Stimulated activated CD8-positive, alpha-beta memory T cell treated with anti-CD3 and anti-CD28 coated beads, Interleukin-4, amount 100 ng/mL, for 48 hours (primary cell): ENCODE data around the gene FGF18.

Experiments
- DNase-seq: peaks from one replicate; pipeline ENCODE4 v3.0.0-alpha.2; 2020

Gene FGF18

GRCh38 chr5:171424726-171425125, 5.3 kb downstream of the FGF18 start:
- DNase-seq: no peak

DNA sequence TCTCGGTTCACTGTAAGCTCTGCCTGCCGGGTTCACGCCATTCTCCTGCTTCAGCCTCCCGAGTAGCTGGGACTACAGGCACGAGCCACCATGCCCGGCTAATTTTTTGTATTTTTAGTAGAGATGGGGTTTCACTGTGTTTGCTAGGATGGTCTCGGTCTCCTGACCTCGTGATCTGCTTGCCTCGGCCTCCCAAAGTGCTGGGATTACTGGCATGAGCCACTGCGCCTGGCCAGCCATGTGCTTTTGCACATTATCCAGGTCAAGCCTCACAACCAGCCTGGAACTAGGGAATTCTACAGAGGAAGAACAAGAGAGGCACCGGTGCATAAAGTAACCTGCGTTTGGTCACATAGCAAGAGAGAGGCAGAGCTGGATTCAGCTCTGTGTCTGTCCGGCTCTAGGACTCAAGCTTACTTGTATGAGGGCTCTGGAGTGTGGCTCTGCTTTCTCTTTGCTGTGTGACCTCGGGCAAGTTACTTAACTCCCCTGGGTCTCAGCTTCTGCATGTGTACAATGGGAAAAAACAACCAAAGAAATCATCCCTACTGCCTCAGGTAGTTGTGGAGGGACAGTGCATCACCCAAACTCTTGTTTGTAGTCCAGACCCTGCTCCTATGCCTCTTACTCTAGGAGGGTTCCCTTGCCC, 6.3 kb downstream of the FGF18 start:
- no peak for DNase-seq

DNA sequence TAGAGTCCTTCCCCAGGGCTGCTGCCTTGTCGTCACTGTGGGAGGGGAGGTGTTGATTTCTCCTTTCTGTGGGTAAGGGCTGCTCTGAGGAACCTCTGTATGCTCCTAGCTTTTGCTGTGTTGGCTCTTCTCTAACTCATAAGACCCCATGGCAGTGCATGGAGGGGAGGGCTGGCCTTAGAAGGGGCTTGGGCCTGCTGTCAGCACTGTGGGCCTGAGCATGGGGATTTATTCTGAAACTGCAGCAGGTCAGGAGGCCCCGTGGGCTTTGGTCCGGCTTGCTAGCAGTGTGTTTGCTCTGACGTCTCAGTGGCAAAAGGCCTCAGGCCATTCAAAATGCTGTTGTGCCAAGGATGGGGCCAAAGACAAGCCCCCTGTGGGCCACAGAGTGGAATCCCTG, 6.8 kb downstream of the FGF18 start:
- no peak for DNase-seq

- no peak for DNase-seq
These were observed 7.2 kb downstream of the FGF18 start for GRCh38 chr5:171426680-171427079.

GRCh38 chr5:171427318-171428167, 8.1 kb downstream of the FGF18 start:
- DNase-seq: no peak

DNA sequence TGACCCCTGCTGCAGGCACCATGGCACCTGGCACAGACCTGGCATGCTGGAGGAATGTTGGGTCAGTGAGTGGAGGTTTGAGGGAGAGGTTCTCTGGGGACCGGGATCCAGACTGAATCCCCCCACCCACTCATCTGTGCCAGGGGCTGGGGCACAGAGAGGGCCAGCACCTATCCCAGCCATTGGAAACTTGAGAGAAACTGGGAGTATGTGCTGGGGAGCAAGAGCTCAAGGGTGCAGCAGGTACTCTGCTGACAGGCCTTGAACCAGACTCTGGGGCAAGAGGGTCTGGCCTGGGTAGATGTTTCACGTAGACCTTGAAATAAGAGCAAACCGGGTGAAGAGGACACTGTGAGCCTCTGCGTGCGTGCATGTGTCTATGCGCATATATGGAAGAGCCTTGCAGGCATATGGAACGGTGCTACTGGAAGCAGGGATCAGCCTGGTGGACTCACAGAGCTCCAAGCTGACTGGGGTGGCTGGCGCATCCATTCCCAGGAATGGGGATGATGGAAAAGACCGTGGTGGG, 8.8 kb downstream of the FGF18 start:
- DNase-seq: no peak

DNA sequence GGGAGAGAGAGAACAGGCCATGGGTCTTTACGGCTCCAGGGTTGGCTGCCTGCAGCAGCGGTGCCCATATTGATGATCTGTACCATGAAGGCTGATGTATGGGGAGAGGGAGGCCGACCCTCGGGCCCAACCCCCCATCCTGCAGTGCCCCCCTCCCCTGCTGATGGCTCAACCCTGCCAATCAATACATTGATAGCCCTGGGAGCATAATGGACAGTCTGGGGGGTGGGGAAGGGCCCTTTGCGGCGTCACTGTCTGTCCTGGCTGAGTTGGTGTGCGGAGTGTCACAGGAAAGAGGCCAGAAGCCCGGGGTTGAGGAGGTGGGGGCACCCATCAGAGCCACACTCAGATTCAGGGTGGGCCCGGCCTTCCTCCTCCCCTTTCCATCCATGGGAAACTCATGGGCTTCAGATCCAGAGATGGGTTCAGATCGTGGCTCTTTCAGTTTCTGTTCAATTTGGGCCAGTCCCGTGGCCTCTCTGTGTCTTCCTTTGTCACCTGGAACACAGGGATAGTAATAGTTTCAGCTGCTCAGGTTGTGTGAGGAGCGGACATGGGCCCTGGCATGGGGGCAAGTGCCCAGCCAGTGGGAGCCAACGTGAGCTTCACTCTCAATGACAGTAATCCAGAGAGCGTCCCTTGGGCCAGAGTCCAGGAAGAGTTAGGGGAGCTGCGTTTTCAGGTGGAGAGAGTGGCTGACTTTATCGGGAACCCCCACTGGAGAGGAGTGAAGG, 9.5 kb downstream of the FGF18 start:
- DNase-seq: no peak

DNA sequence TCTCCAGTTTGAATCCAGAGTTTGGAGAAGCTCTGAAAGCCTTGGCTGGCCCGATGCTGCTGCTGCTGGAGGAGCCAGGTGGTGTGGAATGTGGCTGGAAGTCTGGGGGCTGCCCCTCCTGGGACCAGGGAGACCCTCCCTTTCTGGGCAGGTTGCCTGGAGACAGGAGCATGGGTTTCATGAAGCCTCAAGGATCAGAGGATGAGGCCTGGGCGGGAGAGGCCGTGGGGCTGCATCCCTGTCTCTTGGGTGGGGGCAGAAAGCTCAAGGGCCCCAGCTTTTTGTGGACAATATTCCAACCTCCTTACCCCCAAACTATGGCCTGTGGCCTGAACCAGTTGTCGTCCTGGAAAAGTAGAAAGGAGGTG, 10.1 kb downstream of the FGF18 start:
- no peak for DNase-seq

DNA sequence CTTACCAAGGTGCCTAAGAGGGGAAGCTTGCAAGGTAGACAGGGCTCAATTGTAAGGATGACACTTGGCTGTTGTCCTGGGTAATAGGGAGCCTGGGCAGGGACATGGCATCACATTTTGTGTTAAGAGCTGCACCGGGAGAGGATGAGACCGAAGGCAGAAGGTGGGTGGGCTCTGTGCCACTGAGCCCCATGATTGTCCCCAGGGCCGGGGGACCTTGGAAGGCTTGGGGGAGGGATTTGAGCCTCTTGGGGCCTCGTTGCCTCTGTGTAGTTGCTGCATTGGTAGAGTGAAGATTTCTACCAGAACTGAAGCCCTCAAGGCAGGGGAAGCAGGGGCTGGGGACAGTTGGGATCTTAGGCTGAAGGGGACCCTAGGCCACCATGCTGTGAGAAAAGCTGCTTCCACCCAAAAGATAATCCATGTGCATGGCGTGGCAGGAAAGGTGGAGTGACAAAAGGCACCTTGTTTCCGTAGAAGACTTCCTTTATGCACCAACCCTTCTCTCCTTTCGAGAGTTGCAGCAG, 11.9 kb downstream of the FGF18 start:
- no peak for DNase-seq

GRCh38 chr5:171432076-171432475, 12.6 kb downstream of the FGF18 start:
- no peak for DNase-seq

GRCh38 chr5:171432583-171433351, 13.3 kb downstream of the FGF18 start:
- DNase-seq: no peak

- no peak for DNase-seq
These were observed 13.9 kb downstream of the FGF18 start for GRCh38 chr5:171433352-171433698.

- no peak for DNase-seq
These were observed 14.7 kb downstream of the FGF18 start for GRCh38 chr5:171433982-171434676.

DNA sequence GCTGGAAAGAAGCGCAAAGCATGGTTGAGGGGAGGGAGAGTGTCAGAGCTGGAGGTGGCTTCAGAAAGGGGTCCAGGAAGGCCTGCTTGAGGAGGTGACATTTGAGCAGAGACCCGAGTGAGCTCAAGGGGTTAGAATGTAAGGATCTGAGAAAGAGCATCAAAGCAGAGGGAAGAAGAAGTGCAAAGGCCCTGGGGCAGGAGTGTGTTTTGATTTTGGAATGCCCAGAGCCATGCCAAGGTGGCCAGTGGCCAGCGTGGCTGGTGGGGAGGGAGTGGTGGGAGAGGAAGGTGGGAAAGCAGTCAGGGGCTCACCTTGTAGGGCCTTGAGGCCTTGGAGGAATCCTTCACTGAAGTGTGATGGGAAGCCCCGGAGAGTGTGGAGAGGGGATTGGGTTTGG, 15.4 kb downstream of the FGF18 start:
- no peak for DNase-seq

- DNase-seq: no peak
These were observed 16.5 kb downstream of the FGF18 start for GRCh38 chr5:171435908-171436307.

GRCh38 chr5:171436804-171437285, 17.4 kb downstream of the FGF18 start:
- no peak for DNase-seq

GRCh38 chr5:171437286-171437821, 17.9 kb downstream of the FGF18 start:
- no peak for DNase-seq

GRCh38 chr5:171438738-171439137, 19.3 kb downstream of the FGF18 start:
- DNase-seq: no peak

GRCh38 chr5:171441246-171441791, 21.9 kb downstream of the FGF18 start:
- no peak for DNase-seq

DNA sequence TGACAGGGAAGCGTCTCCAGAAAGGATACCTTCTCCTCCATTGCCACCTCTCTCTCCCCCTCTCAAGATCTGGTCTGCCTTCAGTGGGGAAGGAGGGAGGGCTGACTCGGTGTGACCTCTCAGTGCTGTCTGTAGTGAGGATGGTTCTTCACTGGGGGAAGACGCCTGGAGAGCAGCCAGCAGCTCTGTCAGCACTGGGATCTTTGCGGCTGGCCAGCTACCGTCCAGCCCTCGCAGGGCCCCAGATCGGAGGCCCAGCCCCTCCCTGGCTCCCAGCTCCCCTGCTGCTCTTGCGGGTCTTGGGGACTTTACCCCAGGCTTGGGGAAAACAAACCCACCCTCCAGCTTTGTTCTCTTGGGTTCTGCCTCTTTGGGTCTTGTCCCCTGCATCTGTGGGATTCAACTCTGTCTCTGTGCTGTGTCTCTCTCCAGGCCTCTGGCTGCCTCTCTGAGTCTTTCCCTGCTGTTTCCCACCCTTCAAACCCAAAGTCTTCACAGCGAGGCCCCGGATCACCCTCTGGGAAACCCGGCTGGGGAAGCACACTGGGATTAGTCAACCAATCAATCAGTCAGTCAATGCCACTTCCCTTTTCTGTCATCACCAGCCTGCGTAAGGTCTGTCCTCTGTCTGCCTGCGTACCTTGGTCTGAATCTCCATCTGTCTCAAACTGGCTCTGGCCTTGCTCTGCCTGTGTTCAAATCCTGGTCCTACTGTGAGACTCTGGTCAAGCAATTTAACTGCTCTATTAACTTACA, 23.0 kb downstream of the FGF18 start:
- no peak for DNase-seq

- no peak for DNase-seq
These were observed 25.1 kb downstream of the FGF18 start for GRCh38 chr5:171444582-171444981.
